H9 (cell line): ENCODE data around the gene OSBPL2. TPM values are rescaled to one million over a fixed set of nuclear protein-coding genes. Genes with fewer than 3 reads are reported as not detected.

Experiments used
- DNase-seq: peaks from one replicate; pipeline ENCODE4 v3.0.0-alpha.2; 2017
- H2AFZ ChIP-seq: one replicate; pipeline ENCODE4 v1.6.1; 2013; ENCODE audit warnings: mild to moderate bottlenecking, low read length, control low read depth, moderate library complexity
- H2AK5ac ChIP-seq: 2 replicates; pipeline ENCODE4 v1.6.1; 2013; ENCODE audit warnings: low read length, control low read depth, mixed read lengths; ENCODE audit not compliant: insufficient read length
- H2BK120ac ChIP-seq: one replicate; pipeline ENCODE4 v1.6.1; 2013; ENCODE audit warnings: low read depth, mild to moderate bottlenecking, low read length, control low read depth, inconsistent platforms; ENCODE audit not compliant: poor library complexity, severe bottlenecking
- H2BK12ac ChIP-seq: 2 replicates; pipeline ENCODE4 v1.6.1; 2013; ENCODE audit warnings: low read length, control low read depth, mixed read lengths, low read depth; ENCODE audit not compliant: insufficient read length
- H2BK15ac ChIP-seq: 2 replicates; pipeline ENCODE4 v1.6.1; 2013; ENCODE audit warnings: low read depth, low read length, control low read depth
- H2BK20ac ChIP-seq: one replicate; pipeline ENCODE4 v1.6.1; 2013; ENCODE audit warnings: low read depth, mild to moderate bottlenecking, low read length, control low read depth, inconsistent platforms; ENCODE audit not compliant: poor library complexity, severe bottlenecking
- H2BK5ac ChIP-seq: 2 replicates; pipeline ENCODE4 v1.6.1; 2013; ENCODE audit warnings: low read length, control low read depth, mixed read lengths; ENCODE audit not compliant: insufficient read length
- H3K14ac ChIP-seq: 2 replicates; pipeline ENCODE4 v1.6.1; 2013; ENCODE audit warnings: low read length, control low read depth; ENCODE audit not compliant: insufficient read depth
- H3K18ac ChIP-seq: 2 replicates; pipeline ENCODE4 v1.6.1; 2013; ENCODE audit warnings: low read depth, mild to moderate bottlenecking, mixed read lengths, low read length, control low read depth; ENCODE audit not compliant: insufficient read length
- H3K23ac ChIP-seq: 2 replicates; pipeline ENCODE4 v1.6.1; 2013; ENCODE audit warnings: low read length, control low read depth, mixed read lengths, low read depth; ENCODE audit not compliant: insufficient read length
- H3K23me2 ChIP-seq: 2 replicates; pipeline ENCODE4 v1.6.1; 2013; ENCODE audit warnings: low read depth, mild to moderate bottlenecking, mixed read lengths, low read length, control low read depth; ENCODE audit not compliant: insufficient read length, poor library complexity, severe bottlenecking
- H3K27ac ChIP-seq: 2 replicates; pipeline ENCODE4 v1.5.1; 2013; ENCODE audit warnings: low read length, control low read depth, mixed read lengths, low read depth; ENCODE audit not compliant: insufficient read length
- H3K27me3 ChIP-seq: 2 replicates; pipeline ENCODE4 v1.6.1; 2013; ENCODE audit warnings: low read length, control low read depth, inconsistent platforms; ENCODE audit not compliant: insufficient read depth
- H3K4ac ChIP-seq: 2 replicates; pipeline ENCODE4 v1.6.1; 2013; ENCODE audit warnings: low read depth, mild to moderate bottlenecking, control low read depth, inconsistent platforms, low read length, moderate library complexity
- H3K4me1 ChIP-seq: 2 replicates; pipeline ENCODE4 v1.6.1; 2013; ENCODE audit warnings: low read length, control low read depth, inconsistent platforms; ENCODE audit not compliant: insufficient read depth
- H3K4me2 ChIP-seq: 2 replicates; pipeline ENCODE4 v1.6.1; 2013; ENCODE audit warnings: low read length, control low read depth, mixed read lengths; ENCODE audit not compliant: insufficient read length, insufficient read depth
- H3K56ac ChIP-seq: 2 replicates; pipeline ENCODE4 v1.6.1; 2013; ENCODE audit warnings: low read depth, mild to moderate bottlenecking, mixed read lengths, low read length, control low read depth; ENCODE audit not compliant: insufficient read length
- H3K79me1 ChIP-seq: 2 replicates; pipeline ENCODE4 v1.6.1; 2013; ENCODE audit warnings: low read depth, mild to moderate bottlenecking, moderate library complexity, low read length, control low read depth, inconsistent platforms; ENCODE audit not compliant: insufficient read depth, poor library complexity, severe bottlenecking
- H3K79me2 ChIP-seq: 2 replicates; pipeline ENCODE4 v1.6.1; 2013; ENCODE audit warnings: low read length, control low read depth, inconsistent platforms; ENCODE audit not compliant: insufficient read depth
- H3K9ac ChIP-seq: 2 replicates; pipeline ENCODE4 v1.6.1; 2013; ENCODE audit warnings: low read length, control low read depth, mixed read lengths; ENCODE audit not compliant: insufficient read length; ENCODE audit errors: extremely low read depth
- H3K9me3 ChIP-seq: one replicate; pipeline ENCODE4 v1.6.1; 2013; ENCODE audit warnings: low read depth, low read length, inconsistent platforms; ENCODE audit not compliant: control insufficient read depth
- H3T11ph ChIP-seq: one replicate; pipeline ENCODE4 v1.6.1; 2013; ENCODE audit warnings: mild to moderate bottlenecking, low read length, control low read depth, inconsistent platforms
- H4K20me1 ChIP-seq: one replicate; pipeline ENCODE4 v1.6.1; 2013; ENCODE audit not compliant: control insufficient read depth, insufficient read length, insufficient read depth
- H4K5ac ChIP-seq: 2 replicates; pipeline ENCODE4 v1.6.1; 2013; ENCODE audit warnings: low read depth, mild to moderate bottlenecking, mixed read lengths, low read length, control low read depth; ENCODE audit not compliant: insufficient read length
- H4K8ac ChIP-seq: replicated peaks from 2 replicates; pipeline ENCODE4 v1.6.1; 2013; ENCODE audit warnings: low read length, control low read depth, mixed read lengths, low read depth; ENCODE audit not compliant: insufficient read length
- H4K91ac ChIP-seq: 2 replicates; pipeline ENCODE4 v1.6.1; 2013; ENCODE audit warnings: low read depth, mild to moderate bottlenecking, moderate library complexity, mixed read lengths, low read length, control low read depth; ENCODE audit not compliant: insufficient read length
- H3K27ac Mint-ChIP-seq, 3 experiments: 2 replicates in 2 of 3; 3 replicates in 1 of 3; pipeline ENCODE4 v1.8.0; 2020 to 2021; ENCODE audit warnings: mixed read lengths in 3 of 3, mild to moderate bottlenecking in 1 of 3, moderate library complexity in 1 of 3
- H3K27me3 Mint-ChIP-seq: 2 replicates; pipeline ENCODE4 v1.8.0; 2021; ENCODE audit warnings: low read depth, mild to moderate bottlenecking, moderate library complexity, mixed read lengths
- H3K36me3 Mint-ChIP-seq, 3 experiments: 2 replicates in 2 of 3; 3 replicates in 1 of 3; pipeline ENCODE4 v1.8.0; 2020 to 2021; ENCODE audit warnings: low read depth in 3 of 3, mixed read lengths in 3 of 3; ENCODE audit not compliant: insufficient read depth in 1 of 3
- H3K4me1 Mint-ChIP-seq, 2 experiments: 2 replicates each; pipeline ENCODE4 v1.8.0; 2020; ENCODE audit warnings: mixed read lengths in 2 of 2
- H3K4me3 Mint-ChIP-seq, 2 experiments: 2 replicates in 1 of 2; 3 replicates in 1 of 2; pipeline ENCODE4 v1.8.0; 2020 to 2021; ENCODE audit warnings: mild to moderate bottlenecking in 2 of 2, mixed read lengths in 2 of 2, moderate library complexity in 1 of 2
- H3K9me3 Mint-ChIP-seq, 2 experiments: 2 replicates in 1 of 2; 3 replicates in 1 of 2; pipeline ENCODE4 v1.8.0; 2020; ENCODE audit warnings: mild to moderate bottlenecking in 2 of 2, mixed read lengths in 2 of 2, moderate library complexity in 1 of 2
- CTCF ChIP-seq: fragments of 200-600 bp; sonication (generic); conservative IDR thresholded peaks from 3 replicates; pipeline ENCODE4 v1.8.0; 2021; ENCODE audit warnings: antibody characterized with exemption, mild to moderate bottlenecking
- WGBS: extraction: QIAGEN DNeasy Blood & Tissue Kit; methylation state at CpG from one replicate; pipeline ENCODE4 v1.1.7; 2013; ENCODE audit warnings: missing lambda C conversion rate, low lambda C conversion rate, mixed read lengths; ENCODE audit not compliant: insufficient read length; ENCODE audit errors: extremely low coverage; 5-methylcytosine and 5-hydroxymethylcytosine counted together
- total RNA-seq: library from RNA; stranded (reverse); gene quantifications from 2 replicates; pipeline ENCODE4 v1.2.1, GENCODE V29; 2021

Gene OSBPL2
- total RNA-seq, 1 experiment from 2014 or later = 47.3 TPM

GRCh38 chr20:62342910-62343309, 104.6 kb downstream of the OSBPL2 start:
- H3K79me1 ChIP-seq = no peaks in the 10 kb centered on the region
- no peak overlapping the region for H3K56ac ChIP-seq
- H3K9ac ChIP-seq = no peak overlapping the region
- H3K4me1 ChIP-seq = no peaks in the 10 kb centered on the region
- H3T11ph ChIP-seq = no peak overlapping the region
- no peaks in the 10 kb centered on the region for H3K27me3 Mint-ChIP-seq
- no peak overlapping the region for H3K4me2 ChIP-seq
- no peaks in the 10 kb centered on the region for H3K27me3 ChIP-seq
- TF ChIP-seq CTCF = no peak
- no peak overlapping the region for H4K8ac ChIP-seq
- H2BK15ac ChIP-seq = no peak overlapping the region
- no peaks in the 10 kb centered on the region for H3K9me3 ChIP-seq
- WGBS = no CpG with 5 or more reads among the region's 10 CpGs
- no peak overlapping the region for H2BK12ac ChIP-seq
- no peak overlapping the region for H3K18ac ChIP-seq
- H3K4me1 Mint-ChIP-seq = no peaks in the 10 kb centered on the region
- no peak overlapping the region for H2AFZ ChIP-seq
- no peak overlapping the region for H3K4me3 Mint-ChIP-seq
- H2BK20ac ChIP-seq = no peak overlapping the region
- peak overlapping the region in 2 of 3 experiments; percentile 3 to 5; a peak in 2 of 7 replicates for H3K27ac Mint-ChIP-seq
- no peak overlapping the region for H2BK120ac ChIP-seq
- H3K14ac ChIP-seq = no peak overlapping the region
- no peak overlapping the region for H2AK5ac ChIP-seq
- no peak overlapping the region for H3K4ac ChIP-seq
- DNase-seq = no peak
- H3K23me2 ChIP-seq = no peaks in the 10 kb centered on the region
- no peaks in the 10 kb centered on the region for H3K79me2 ChIP-seq
- H3K23ac ChIP-seq = no peak overlapping the region
- H4K5ac ChIP-seq = no peak overlapping the region
- H2BK5ac ChIP-seq = no peak overlapping the region
- no peak overlapping the region for H4K91ac ChIP-seq
- peaks cover 22 to 84% (median 75%) of the 10 kb centered on the region in 3 experiments for H3K36me3 Mint-ChIP-seq
- H3K9me3 Mint-ChIP-seq = no peaks in the 10 kb centered on the region
- no peaks in the 10 kb centered on the region for H4K20me1 ChIP-seq
- no peak overlapping the region for H3K27ac ChIP-seq
